Rectal smooth muscle tissue (tissue), 1 donor: ENCODE measurements around the gene GNAI2.
"Not testable (repeated sequence)": the region's sequence is repeated elsewhere in the genome, so short reads cannot be mapped to it uniquely, and the experiment has no call there.

Experiments
- H3K27ac ChIP-seq: one replicate; pipeline ENCODE4 v1.7.0; 2013; ENCODE audit warnings: low read depth, low read length, inconsistent platforms
- H3K27me3 ChIP-seq: one replicate; pipeline ENCODE4 v1.7.0; 2013; ENCODE audit warnings: low read length; ENCODE audit not compliant: control insufficient read depth, insufficient read depth
- H3K36me3 ChIP-seq: one replicate; pipeline ENCODE4 v1.7.0; 2013; ENCODE audit warnings: low read length; ENCODE audit not compliant: control insufficient read depth, insufficient read depth
- H3K4me1 ChIP-seq: one replicate; pipeline ENCODE4 v1.7.0; 2013; ENCODE audit warnings: low read length; ENCODE audit not compliant: control insufficient read depth, insufficient read depth
- H3K4me3 ChIP-seq: one replicate; pipeline ENCODE4 v1.7.0; 2013; ENCODE audit warnings: low read length
- H3K9ac ChIP-seq: one replicate; pipeline ENCODE4 v1.7.0; 2013; ENCODE audit warnings: low read length

Gene GNAI2

GRCh38 chr3:50208677-50209344 is 27.2 kb upstream of the GNAI2 start:
- Histone ChIP-seq H3K36me3 (no peaks in the 10 kb centered on the region), H3K4me3 (no peak overlapping the region), H3K9ac (no peak overlapping the region), H3K27ac (no peak overlapping the region), H3K4me1 (peaks cover 4% of the 10 kb centered on the region), H3K27me3 (peaks cover 19% of the 10 kb centered on the region)

GRCh38 chr3:50210176-50210509 is 25.9 kb upstream of the GNAI2 start:
- Histone ChIP-seq H3K4me3 (no peak overlapping the region), H3K4me1 (peaks cover 4% of the 10 kb centered on the region), H3K27me3 (peaks cover 9% of the 10 kb centered on the region), H3K36me3 (no peaks in the 10 kb centered on the region), H3K27ac (no peak overlapping the region), H3K9ac (no peak overlapping the region)

- H3K27me3 ChIP-seq = peaks cover 6% of the 10 kb centered on the region
- no peak overlapping the region for H3K27ac ChIP-seq
- H3K4me3 ChIP-seq = no peak overlapping the region
- H3K9ac ChIP-seq = no peak overlapping the region
- H3K4me1 ChIP-seq = no peaks in the 10 kb centered on the region
- no peaks in the 10 kb centered on the region for H3K36me3 ChIP-seq
Measured at GRCh38 chr3:50210510-50211367, 25.3 kb upstream of the GNAI2 start.

GRCh38 chr3:50211368-50211717 is 24.7 kb upstream of the GNAI2 start:
- H3K36me3 ChIP-seq, H3K27ac ChIP-seq, H3K27me3 ChIP-seq, H3K4me3 ChIP-seq, H3K9ac ChIP-seq, H3K4me1 ChIP-seq: not testable (repeated sequence)

GRCh38 chr3:50211930-50212329 is 24.1 kb upstream of the GNAI2 start:
- H3K4me1 ChIP-seq = no peaks in the 10 kb centered on the region
- no peak overlapping the region for H3K9ac ChIP-seq
- H3K27me3 ChIP-seq = no peaks in the 10 kb centered on the region
- no peak overlapping the region for H3K4me3 ChIP-seq
- no peaks in the 10 kb centered on the region for H3K36me3 ChIP-seq
- no peak overlapping the region for H3K27ac ChIP-seq

GRCh38 chr3:50212502-50212901 is 23.5 kb upstream of the GNAI2 start:
- H3K27me3 ChIP-seq = no peaks in the 10 kb centered on the region
- no peaks in the 10 kb centered on the region for H3K36me3 ChIP-seq
- no peaks in the 10 kb centered on the region for H3K4me1 ChIP-seq
- H3K9ac ChIP-seq = no peak overlapping the region
- no peak overlapping the region for H3K4me3 ChIP-seq
- no peak overlapping the region for H3K27ac ChIP-seq

GRCh38 chr3:50212971-50213370 is 23.0 kb upstream of the GNAI2 start:
- Histone ChIP-seq H3K27me3 (no peaks in the 10 kb centered on the region), H3K4me3 (no peak overlapping the region), H3K4me1 (no peaks in the 10 kb centered on the region), H3K9ac (no peak overlapping the region), H3K27ac (no peak overlapping the region), H3K36me3 (no peaks in the 10 kb centered on the region)

GRCh38 chr3:50213373-50213772 is 22.6 kb upstream of the GNAI2 start:
- H3K4me1 ChIP-seq = no peaks in the 10 kb centered on the region
- H3K27ac ChIP-seq = no peak overlapping the region
- H3K27me3 ChIP-seq = no peaks in the 10 kb centered on the region
- no peaks in the 10 kb centered on the region for H3K36me3 ChIP-seq
- H3K4me3 ChIP-seq = no peak overlapping the region
- no peak overlapping the region for H3K9ac ChIP-seq

GRCh38 chr3:50214824-50215223 is 21.2 kb upstream of the GNAI2 start:
- Histone ChIP-seq H3K36me3 (no peaks in the 10 kb centered on the region), H3K4me3 (no peak overlapping the region), H3K27me3 (no peaks in the 10 kb centered on the region), H3K4me1 (no peaks in the 10 kb centered on the region), H3K9ac (no peak overlapping the region), H3K27ac (no peak overlapping the region)

GRCh38 chr3:50215529-50215928 is 20.5 kb upstream of the GNAI2 start:
- no peak overlapping the region for H3K4me3 ChIP-seq
- H3K9ac ChIP-seq = no peak overlapping the region
- no peaks in the 10 kb centered on the region for H3K36me3 ChIP-seq
- H3K27ac ChIP-seq = no peak overlapping the region
- H3K27me3 ChIP-seq = no peaks in the 10 kb centered on the region
- H3K4me1 ChIP-seq = no peaks in the 10 kb centered on the region

GRCh38 chr3:50217681-50218080 is 18.3 kb upstream of the GNAI2 start:
- Histone ChIP-seq H3K27me3 (no peaks in the 10 kb centered on the region), H3K36me3 (no peaks in the 10 kb centered on the region), H3K4me1 (no peaks in the 10 kb centered on the region), H3K9ac (no peak overlapping the region), H3K27ac (no peak overlapping the region), H3K4me3 (no peak overlapping the region)

GRCh38 chr3:50218448-50218847 is 17.6 kb upstream of the GNAI2 start:
- no peaks in the 10 kb centered on the region for H3K4me1 ChIP-seq
- H3K4me3 ChIP-seq = no peak overlapping the region
- no peaks in the 10 kb centered on the region for H3K36me3 ChIP-seq
- no peak overlapping the region for H3K27ac ChIP-seq
- no peak overlapping the region for H3K9ac ChIP-seq
- no peaks in the 10 kb centered on the region for H3K27me3 ChIP-seq

GRCh38 chr3:50219285-50219684 is 16.7 kb upstream of the GNAI2 start:
- H3K27ac ChIP-seq = no peak overlapping the region
- H3K9ac ChIP-seq = no peak overlapping the region
- H3K36me3 ChIP-seq = no peaks in the 10 kb centered on the region
- H3K4me1 ChIP-seq = no peaks in the 10 kb centered on the region
- no peak overlapping the region for H3K4me3 ChIP-seq
- H3K27me3 ChIP-seq = no peaks in the 10 kb centered on the region
